Neural cell (in vitro differentiated cells): Measurements from ENCODE around the gene EDARADD.

Experiments used
- EP300 ChIP-seq: fragments of 450-650 bp; conservative IDR thresholded peaks from 2 replicates; pipeline ENCODE4 v1.6.1; 2014; ENCODE audit warnings: antibody characterized with exemption, mild to moderate bottlenecking, moderate library complexity; ENCODE audit not compliant: poor library complexity, severe bottlenecking
- EZH2 ChIP-seq: fragments of 200-600, 300-800 bp; shearing (Covaris generic), sonication (generic); IDR thresholded peaks from 2 replicates; pipeline ENCODE4 v1.6.1; 2014; ENCODE audit warnings: antibody characterized with exemption, low read length, borderline replicate concordance, mild to moderate bottlenecking; ENCODE audit not compliant: insufficient read depth, poor library complexity, severe bottlenecking
- POLR2AphosphoS5 ChIP-seq: IDR thresholded peaks from 2 replicates; pipeline ENCODE4 v1.6.1; 2012
- REST ChIP-seq: IDR thresholded peaks from 2 replicates; pipeline ENCODE4 v1.6.1; 2012; ENCODE audit warnings: borderline replicate concordance
- TF ChIP-seq, protein P1 (sequence below): fragments of 450-650 bp; IDR thresholded peaks from 2 replicates; pipeline ENCODE4 v1.5.1; 2014; ENCODE audit warnings: antibody characterized with exemption, mild to moderate bottlenecking, moderate library complexity; ENCODE audit not compliant: poor library complexity, severe bottlenecking

GRCh38 chr1:236530959-236531358, 136.9 kb downstream of the EDARADD start:
- TF ChIP-seq, protein P1, sequence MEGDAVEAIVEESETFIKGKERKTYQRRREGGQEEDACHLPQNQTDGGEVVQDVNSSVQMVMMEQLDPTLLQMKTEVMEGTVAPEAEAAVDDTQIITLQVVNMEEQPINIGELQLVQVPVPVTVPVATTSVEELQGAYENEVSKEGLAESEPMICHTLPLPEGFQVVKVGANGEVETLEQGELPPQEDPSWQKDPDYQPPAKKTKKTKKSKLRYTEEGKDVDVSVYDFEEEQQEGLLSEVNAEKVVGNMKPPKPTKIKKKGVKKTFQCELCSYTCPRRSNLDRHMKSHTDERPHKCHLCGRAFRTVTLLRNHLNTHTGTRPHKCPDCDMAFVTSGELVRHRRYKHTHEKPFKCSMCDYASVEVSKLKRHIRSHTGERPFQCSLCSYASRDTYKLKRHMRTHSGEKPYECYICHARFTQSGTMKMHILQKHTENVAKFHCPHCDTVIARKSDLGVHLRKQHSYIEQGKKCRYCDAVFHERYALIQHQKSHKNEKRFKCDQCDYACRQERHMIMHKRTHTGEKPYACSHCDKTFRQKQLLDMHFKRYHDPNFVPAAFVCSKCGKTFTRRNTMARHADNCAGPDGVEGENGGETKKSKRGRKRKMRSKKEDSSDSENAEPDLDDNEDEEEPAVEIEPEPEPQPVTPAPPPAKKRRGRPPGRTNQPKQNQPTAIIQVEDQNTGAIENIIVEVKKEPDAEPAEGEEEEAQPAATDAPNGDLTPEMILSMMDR = no peak
- TF ChIP-seq EP300 = no peak
- no peak for TF ChIP-seq POLR2AphosphoS5
- TF ChIP-seq EZH2 = no peak
- no peak for TF ChIP-seq REST
